Spleen (tissue), 7 donors: ENCODE data around the gene RALGDS.

Experiments
- CTCF ChIP-seq, 11 experiments: fragments of 200-600 bp in 7 of 11; fragments of 450-650 bp in 4 of 11; sonication (generic) in 4 of 11; IDR thresholded peaks in 8 of 11; conservative IDR thresholded peaks in 3 of 11; 1 replicate in 7 of 11; 2 replicates in 4 of 11; pipeline versions ENCODE4 v1.4.0 to v1.8.0; 2016 to 2021; ENCODE audit warnings: antibody characterized with exemption in 11 of 11, inconsistent platforms in 4 of 11, mild to moderate bottlenecking in 1 of 11
- POLR2A ChIP-seq, 3 donors: fragments of 450-650 bp; IDR thresholded peaks; one replicate each; pipeline ENCODE4 v1.5.1; 2017; ENCODE audit warnings: antibody characterized with exemption in 3 of 3, mild to moderate bottlenecking in 1 of 3
- donor health status: DM: no; HTN: no; CAD: no; lungs with moderate emphysema.
- donor health status: DM: no; HTN: no; CAD: no.
- donor health status: DM: no; HTN: no; CAD: no.

GRCh38 chr9:133124907-133125275 lies 3.9 kb upstream of the RALGDS start:
- no peak for TF ChIP-seq CTCF (IDR thresholded peaks at IDR 0.05 in 8 of 11, conservative IDR thresholded peaks at IDR 0.05 in 3 of 11)
- no peak for TF ChIP-seq POLR2A (IDR thresholded peaks at IDR 0.05)
